ENCODE data around the gene ZC3HAV1L. TPM values are rescaled to one million over a fixed set of nuclear protein-coding genes. Genes with fewer than 3 reads are reported as not detected.

Gene ZC3HAV1L
- total and polyA plus RNA-seq, 2 of the 13 experiments (the other 11 are each of a cell fraction or from before 2014, with no cell fraction given) = 8.4 to 11.1 TPM

DNA sequence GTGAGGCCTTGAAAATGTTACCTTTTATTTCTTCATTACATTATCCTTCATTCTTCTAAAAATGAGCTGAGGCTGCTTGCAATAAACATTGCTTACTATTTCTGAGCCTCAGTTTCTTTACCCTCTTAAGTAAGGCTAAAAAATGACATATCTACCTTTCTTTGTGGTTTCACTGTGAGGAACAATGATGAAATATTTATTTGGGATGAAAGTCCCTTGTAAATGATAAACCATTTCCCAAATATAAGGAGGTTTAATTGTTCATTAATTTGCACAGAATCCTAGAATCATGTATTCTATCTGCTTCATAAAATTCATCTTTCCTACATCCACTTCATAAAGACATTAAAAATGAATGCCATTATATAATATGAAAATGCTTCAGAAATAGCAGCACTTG is 45.7 kb upstream of the ZC3HAV1L start (continued):
- TF ChIP-seq SETDB1 (CRISPR knock-in tag; IDR thresholded peaks at IDR 0.05; ENCODE audit: borderline replicate concordance) (no peak), HBP1 (CRISPR knock-in tag; IDR thresholded peaks at IDR 0.05; ENCODE audit: low read depth) (no peak)

- H3K4me3 ChIP-seq (replicated peaks in 1 of 3; ENCODE audit: insufficient read depth in 1 of 3, low read depth in 2 of 3, low read length in 3 of 3) = no peak overlapping the region
- 96% methylated on average over 8 of the region's 8 CpGs for WGBS (ENCODE audit: low lambda C conversion rate)
- intact Hi-C loops (cut with micrococcal nuclease; ENCODE audit: unreplicated experiment) (no loop called here), in situ Hi-C loops (cut with HindIII; ENCODE audit: extremely low pct_ligation_motif_present, low pct_unique_long_range_greater_than_20kb) (no loop called here)
- H3K9ac ChIP-seq (ENCODE audit: insufficient read depth, low read depth, low read length) = no peak overlapping the region
- BruUV-seq (replicated peaks) = no TSS peak
- TF ChIP-seq ASH2L (IDR thresholded peaks at IDR 0.05; ENCODE audit: insufficient read length, low read depth, low read length) = no peak
- TF ChIP-seq, protein P1, sequence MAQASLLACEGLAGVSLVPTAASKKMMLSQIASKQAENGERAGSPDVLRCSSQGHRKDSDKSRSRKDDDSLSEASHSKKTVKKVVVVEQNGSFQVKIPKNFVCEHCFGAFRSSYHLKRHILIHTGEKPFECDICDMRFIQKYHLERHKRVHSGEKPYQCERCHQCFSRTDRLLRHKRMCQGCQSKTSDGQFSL (CRISPR knock-in tag; IDR thresholded peaks at IDR 0.05) = no peak
- TF ChIP-seq, protein P2, sequence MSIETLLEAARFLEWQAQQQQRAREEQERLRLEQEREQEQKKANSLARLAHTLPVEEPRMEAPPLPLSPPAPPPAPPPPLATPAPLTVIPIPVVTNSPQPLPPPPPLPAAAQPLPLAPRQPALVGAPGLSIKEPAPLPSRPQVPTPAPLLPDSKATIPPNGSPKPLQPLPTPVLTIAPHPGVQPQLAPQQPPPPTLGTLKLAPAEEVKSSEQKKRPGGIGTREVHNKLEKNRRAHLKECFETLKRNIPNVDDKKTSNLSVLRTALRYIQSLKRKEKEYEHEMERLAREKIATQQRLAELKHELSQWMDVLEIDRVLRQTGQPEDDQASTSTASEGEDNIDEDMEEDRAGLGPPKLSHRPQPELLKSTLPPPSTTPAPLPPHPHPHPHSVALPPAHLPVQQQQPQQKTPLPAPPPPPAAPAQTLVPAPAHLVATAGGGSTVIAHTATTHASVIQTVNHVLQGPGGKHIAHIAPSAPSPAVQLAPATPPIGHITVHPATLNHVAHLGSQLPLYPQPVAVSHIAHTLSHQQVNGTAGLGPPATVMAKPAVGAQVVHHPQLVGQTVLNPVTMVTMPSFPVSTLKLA (IDR thresholded peaks at IDR 0.05) = peak; percentile 66
- TF ChIP-seq ZNF260 (CRISPR knock-in tag; IDR thresholded peaks at IDR 0.05; ENCODE audit: borderline replicate concordance, low read depth) = no peak
- no peak for TF ChIP-seq ZNF329 (CRISPR knock-in tag; IDR thresholded peaks at IDR 0.05; ENCODE audit: low read depth)
- H4K20me1 ChIP-seq (ENCODE audit: insufficient read depth, low read length) = no peaks in the 10 kb centered on the region
- no peak overlapping the region for H3K4me2 ChIP-seq (ENCODE audit: low read depth, low read length)
- POLR2A ChIA-PET = no interaction called here
- no peak overlapping the region for H2AFZ ChIP-seq (ENCODE audit: low read length)
- H3K4me1 ChIP-seq (ENCODE audit: insufficient read depth, low read length) = peaks cover 16% of the 10 kb centered on the region
- H3K27ac ChIP-seq (ENCODE audit: extremely low read length, insufficient read depth, low read length) = no peak overlapping the region
- no peak for DNase-seq (ENCODE audit: low spot score)
- FAIRE-seq = peak; percentile 4
- CTCF ChIA-PET (ENCODE audit: low intra/inter-chr PET ratio, low total read pairs) = no interaction called here
- H3K79me2 ChIP-seq (ENCODE audit: insufficient read depth, low read length) = no peaks in the 10 kb centered on the region
- no peaks in the 10 kb centered on the region for H3K9me3 ChIP-seq (ENCODE audit: low read length)
- peaks cover 18 to 81% of the 10 kb centered on the region in 2 experiments for H3K36me3 ChIP-seq (replicated peaks in 1 of 2; ENCODE audit: control insufficient read depth in 1 of 2, insufficient read depth in 2 of 2, low read length in 2 of 2)
- no peaks in the 10 kb centered on the region for H3K27me3 ChIP-seq (ENCODE audit: control insufficient read depth in 1 of 2, insufficient read depth in 2 of 2, low read length in 2 of 2)
- no peak for ATAC-seq
Observed at GRCh38 chr7:139080905-139081304, 45.1 kb upstream of the ZC3HAV1L start.

Measured in HepG2 (cell line).